SK-N-SH treated with all-trans-retinoic acid at 6 μM for 48 hours (cell line): Measurements from ENCODE around the gene SKI.

Experiments
- ARNTL ChIP-seq: fragments of 450-650 bp; formaldehyde crosslinking; IDR thresholded peaks from 2 replicates; pipeline ENCODE4 v1.5.0; 2020; ENCODE audit warnings: low read depth, mild to moderate bottlenecking, moderate library complexity, borderline replicate concordance
- ISL1 ChIP-seq: fragments of 250-450 bp; sonication (Bioruptor Pico); IDR thresholded peaks from 2 replicates; pipeline ENCODE4 v2.1.2; 2022; ENCODE audit warnings: mild to moderate bottlenecking, moderate library complexity
- PPARA ChIP-seq: fragments of 250-450 bp; sonication (Bioruptor Pico); IDR thresholded peaks from 2 replicates; pipeline ENCODE4 v1.5.0; 2020; ENCODE audit warnings: mild to moderate bottlenecking, borderline replicate concordance
- RARB ChIP-seq: fragments of 250-450 bp; sonication (Bioruptor Pico); IDR thresholded peaks from 2 replicates; pipeline ENCODE4 v1.8.0; 2021; ENCODE audit warnings: mild to moderate bottlenecking, moderate library complexity
- ZFP3 ChIP-seq: fragments of 250-450 bp; sonication (Bioruptor Pico); IDR thresholded peaks from 2 replicates; pipeline ENCODE4 v1.5.0; 2020; ENCODE audit warnings: mild to moderate bottlenecking, moderate library complexity
- ZFP30 ChIP-seq: fragments of 450-650 bp; formaldehyde crosslinking; IDR thresholded peaks from 2 replicates; pipeline ENCODE4 v1.5.0; 2022; ENCODE audit warnings: mild to moderate bottlenecking, moderate library complexity
- ZNF565 ChIP-seq: fragments of 450-650 bp; formaldehyde crosslinking; conservative IDR thresholded peaks from 2 replicates; pipeline ENCODE4 v1.5.0; 2020; ENCODE audit warnings: low read depth, mild to moderate bottlenecking, moderate library complexity
- TF ChIP-seq, protein P1 (sequence below): fragments of 250-450 bp; sonication (Bioruptor Pico); IDR thresholded peaks from 2 replicates; pipeline ENCODE4 v1.5.1; 2020; ENCODE audit warnings: low read depth, mild to moderate bottlenecking, moderate library complexity
- TF ChIP-seq, protein P2 (sequence below): fragments of 250-450 bp; sonication (Bioruptor Pico); IDR thresholded peaks from 2 replicates; pipeline ENCODE4 v1.8.0; 2020; ENCODE audit warnings: mild to moderate bottlenecking, moderate library complexity, borderline replicate concordance
- TF ChIP-seq, protein P3 (sequence below): fragments of 250-450 bp; sonication (Bioruptor Pico); IDR thresholded peaks from 2 replicates; pipeline ENCODE4 v1.5.0; 2020; ENCODE audit warnings: mild to moderate bottlenecking, moderate library complexity

DNA sequence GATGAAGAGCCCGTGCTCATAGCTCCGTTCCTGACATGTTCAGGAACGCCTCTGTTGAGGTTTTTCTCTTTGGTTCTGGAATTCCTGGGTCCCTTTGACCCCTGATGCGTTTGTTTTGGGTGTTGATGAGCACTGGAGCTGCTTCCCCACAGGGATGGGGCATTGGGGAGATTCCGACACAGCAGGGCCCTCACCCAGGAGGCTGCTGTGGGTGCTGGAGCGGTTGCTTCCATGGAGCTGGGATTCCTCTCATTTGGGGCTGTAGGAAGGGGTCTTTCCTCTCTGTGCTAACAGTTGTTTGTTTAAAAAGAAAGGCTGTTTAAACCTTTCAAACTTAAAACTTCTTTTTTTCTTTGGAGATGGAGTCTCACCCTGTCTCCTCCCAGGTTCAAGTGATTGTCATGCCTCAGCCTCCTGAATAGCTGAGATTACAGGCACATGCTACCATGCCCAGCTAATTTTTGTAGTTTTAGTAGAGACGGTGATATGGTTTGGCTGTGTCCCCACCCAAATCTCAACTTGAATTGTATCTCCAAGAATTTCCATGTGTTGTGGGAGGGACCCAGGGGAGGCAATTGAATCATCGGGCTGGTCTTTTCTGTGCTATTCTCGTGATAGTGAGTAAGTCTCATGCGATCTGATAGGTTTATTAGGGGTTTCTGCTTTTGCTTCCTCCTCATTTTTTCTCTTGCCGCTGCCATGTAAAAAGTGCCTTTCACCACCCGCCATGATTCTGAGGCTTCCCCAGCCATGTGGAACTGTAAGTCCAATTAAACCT lies 48.9 kb downstream of the SKI start:
- TF ChIP-seq, protein P1, sequence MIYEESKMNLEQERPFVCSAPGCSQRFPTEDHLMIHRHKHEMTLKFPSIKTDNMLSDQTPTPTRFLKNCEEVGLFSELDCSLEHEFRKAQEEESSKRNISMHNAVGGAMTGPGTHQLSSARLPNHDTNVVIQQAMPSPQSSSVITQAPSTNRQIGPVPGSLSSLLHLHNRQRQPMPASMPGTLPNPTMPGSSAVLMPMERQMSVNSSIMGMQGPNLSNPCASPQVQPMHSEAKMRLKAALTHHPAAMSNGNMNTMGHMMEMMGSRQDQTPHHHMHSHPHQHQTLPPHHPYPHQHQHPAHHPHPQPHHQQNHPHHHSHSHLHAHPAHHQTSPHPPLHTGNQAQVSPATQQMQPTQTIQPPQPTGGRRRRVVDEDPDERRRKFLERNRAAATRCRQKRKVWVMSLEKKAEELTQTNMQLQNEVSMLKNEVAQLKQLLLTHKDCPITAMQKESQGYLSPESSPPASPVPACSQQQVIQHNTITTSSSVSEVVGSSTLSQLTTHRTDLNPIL (CRISPR knock-in tag), result no peak
- TF ChIP-seq RARB (CRISPR knock-in tag) (no peak), ZFP30 (CRISPR knock-in tag) (no peak), ZNF565 (CRISPR knock-in tag) (no peak), ARNTL (CRISPR knock-in tag) (no peak), ISL1 (CRISPR knock-in tag) (no peak), PPARA (CRISPR knock-in tag) (no peak), ZFP3 (CRISPR knock-in tag) (no peak)
- TF ChIP-seq, protein P2, sequence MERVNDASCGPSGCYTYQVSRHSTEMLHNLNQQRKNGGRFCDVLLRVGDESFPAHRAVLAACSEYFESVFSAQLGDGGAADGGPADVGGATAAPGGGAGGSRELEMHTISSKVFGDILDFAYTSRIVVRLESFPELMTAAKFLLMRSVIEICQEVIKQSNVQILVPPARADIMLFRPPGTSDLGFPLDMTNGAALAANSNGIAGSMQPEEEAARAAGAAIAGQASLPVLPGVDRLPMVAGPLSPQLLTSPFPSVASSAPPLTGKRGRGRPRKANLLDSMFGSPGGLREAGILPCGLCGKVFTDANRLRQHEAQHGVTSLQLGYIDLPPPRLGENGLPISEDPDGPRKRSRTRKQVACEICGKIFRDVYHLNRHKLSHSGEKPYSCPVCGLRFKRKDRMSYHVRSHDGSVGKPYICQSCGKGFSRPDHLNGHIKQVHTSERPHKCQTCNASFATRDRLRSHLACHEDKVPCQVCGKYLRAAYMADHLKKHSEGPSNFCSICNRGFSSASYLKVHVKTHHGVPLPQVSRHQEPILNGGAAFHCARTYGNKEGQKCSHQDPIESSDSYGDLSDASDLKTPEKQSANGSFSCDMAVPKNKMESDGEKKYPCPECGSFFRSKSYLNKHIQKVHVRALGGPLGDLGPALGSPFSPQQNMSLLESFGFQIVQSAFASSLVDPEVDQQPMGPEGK (CRISPR knock-in tag), result no peak
- TF ChIP-seq, protein P3, sequence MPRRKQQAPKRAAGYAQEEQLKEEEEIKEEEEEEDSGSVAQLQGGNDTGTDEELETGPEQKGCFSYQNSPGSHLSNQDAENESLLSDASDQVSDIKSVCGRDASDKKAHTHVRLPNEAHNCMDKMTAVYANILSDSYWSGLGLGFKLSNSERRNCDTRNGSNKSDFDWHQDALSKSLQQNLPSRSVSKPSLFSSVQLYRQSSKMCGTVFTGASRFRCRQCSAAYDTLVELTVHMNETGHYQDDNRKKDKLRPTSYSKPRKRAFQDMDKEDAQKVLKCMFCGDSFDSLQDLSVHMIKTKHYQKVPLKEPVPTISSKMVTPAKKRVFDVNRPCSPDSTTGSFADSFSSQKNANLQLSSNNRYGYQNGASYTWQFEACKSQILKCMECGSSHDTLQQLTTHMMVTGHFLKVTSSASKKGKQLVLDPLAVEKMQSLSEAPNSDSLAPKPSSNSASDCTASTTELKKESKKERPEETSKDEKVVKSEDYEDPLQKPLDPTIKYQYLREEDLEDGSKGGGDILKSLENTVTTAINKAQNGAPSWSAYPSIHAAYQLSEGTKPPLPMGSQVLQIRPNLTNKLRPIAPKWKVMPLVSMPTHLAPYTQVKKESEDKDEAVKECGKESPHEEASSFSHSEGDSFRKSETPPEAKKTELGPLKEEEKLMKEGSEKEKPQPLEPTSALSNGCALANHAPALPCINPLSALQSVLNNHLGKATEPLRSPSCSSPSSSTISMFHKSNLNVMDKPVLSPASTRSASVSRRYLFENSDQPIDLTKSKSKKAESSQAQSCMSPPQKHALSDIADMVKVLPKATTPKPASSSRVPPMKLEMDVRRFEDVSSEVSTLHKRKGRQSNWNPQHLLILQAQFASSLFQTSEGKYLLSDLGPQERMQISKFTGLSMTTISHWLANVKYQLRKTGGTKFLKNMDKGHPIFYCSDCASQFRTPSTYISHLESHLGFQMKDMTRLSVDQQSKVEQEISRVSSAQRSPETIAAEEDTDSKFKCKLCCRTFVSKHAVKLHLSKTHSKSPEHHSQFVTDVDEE (CRISPR knock-in tag), result no peak
